Panc1 (cell line): ENCODE measurements around the gene DYNLRB1. TPM values are rescaled to one million over a fixed set of nuclear protein-coding genes. Genes with fewer than 3 reads are reported as not detected.
A peak's percentile ranks its signal among the peaks of the same experiment; 100 is the strongest.
"Not testable (repeated sequence)": the region's sequence is repeated elsewhere in the genome, so short reads cannot be mapped to it uniquely, and the experiment has no call there.

Experiments used
- ATAC-seq: fragments of 200-7000 bp; cut with Tn5 transposase; 2 replicates; pipeline ENCODE4 v1.9.1; 2020; ENCODE audit warnings: mild to moderate bottlenecking, moderate library complexity
- BruUV-seq: library from RNA; stranded (reverse); fragments of 400-500 nt; replicated peaks from 2 replicates; lab custom pipeline; 2021; lab: Mats Ljungman, UMichigan
- CTCF ChIA-PET: fragments of 300-600 bp; sonication (Branson Sonifier 250); formaldehyde crosslinking; loops from one replicate; lab custom pipeline; 2022; ENCODE audit warnings: antibody characterized with exemption; lab: Charles Lee
- POLR2A ChIA-PET: fragments of 300-600 bp; sonication (Branson Sonifier 250); formaldehyde crosslinking; loops from one replicate; lab custom pipeline; 2022; ENCODE audit warnings: antibody characterized with exemption; lab: Charles Lee
- DNase-seq: peaks from one replicate; pipeline ENCODE4 v3.0.0-alpha.2; 2010; ENCODE audit warnings: low read depth, low spot score
- H3K27ac ChIP-seq: 2 replicates; pipeline ENCODE4 v1.5.1; 2011; ENCODE audit warnings: mild to moderate bottlenecking, low read length, inconsistent platforms
- H3K27me3 ChIP-seq: fragments of 200-500 bp; sonication (Bioruptor generic); 2 replicates; pipeline ENCODE4 v1.6.0; 2014; ENCODE audit warnings: low read length, inconsistent platforms; ENCODE audit not compliant: control insufficient read depth, insufficient read depth
- H3K36me3 ChIP-seq: fragments of 200-500 bp; sonication (Bioruptor generic); 2 replicates; pipeline ENCODE4 v1.5.1; 2014; ENCODE audit warnings: inconsistent platforms, mild to moderate bottlenecking, low read length, moderate library complexity; ENCODE audit not compliant: control insufficient read depth, insufficient read depth
- H3K4me1 ChIP-seq: 2 replicates; pipeline ENCODE4 v1.5.1; 2011; ENCODE audit warnings: inconsistent platforms, mild to moderate bottlenecking, low read length, moderate library complexity; ENCODE audit not compliant: control insufficient read depth, insufficient read depth
- H3K4me3 ChIP-seq, 2 experiments: 2 replicates each; pipeline ENCODE4 v1.5.1; 2011 to 2012; ENCODE audit warnings: low read depth in 2 of 2, low read length in 2 of 2, mild to moderate bottlenecking in 2 of 2, inconsistent platforms in 1 of 2, moderate library complexity in 1 of 2
- H3K9me3 ChIP-seq: fragments of 200-500 bp; sonication (Bioruptor generic); 2 replicates; pipeline ENCODE4 v1.5.1; 2014; ENCODE audit warnings: low read depth, mild to moderate bottlenecking, inconsistent platforms, low read length, moderate library complexity; ENCODE audit not compliant: control insufficient read depth, insufficient read depth
- POLR2AphosphoS5 ChIP-seq: IDR thresholded peaks from 2 replicates; pipeline ENCODE4 v1.6.1; 2012; ENCODE audit warnings: mild to moderate bottlenecking, low read depth, low read length, moderate library complexity
- SIN3A ChIP-seq: IDR thresholded peaks from 2 replicates; pipeline ENCODE4 v1.6.1; 2012; ENCODE audit warnings: low read depth, mild to moderate bottlenecking, low read length, moderate library complexity, borderline replicate concordance; ENCODE audit not compliant: insufficient read depth
- TCF7L2 ChIP-seq: IDR thresholded peaks from 2 replicates; pipeline ENCODE4 v1.6.1; 2011; ENCODE audit warnings: mild to moderate bottlenecking, low read depth, low read length, inconsistent platforms
- in situ Hi-C: cut with HindIII; loops from 2 replicates; pipeline ENCODE4 v1.10.0; 2016; ENCODE audit warnings: low sequenced_read_pairs, low pct_unique_long_range_greater_than_20kb
- intact Hi-C: fragments of 100-400 bp; cut with micrococcal nuclease; formaldehyde crosslinking; loops from one replicate; pipeline ENCODE4 v1.10.0; 2022; ENCODE audit not compliant: unreplicated experiment
- total RNA-seq: library from RNA; stranded (reverse); gene quantifications from one replicate; pipeline ENCODE4 v1.2.1, GENCODE V29; 2021; ENCODE audit not compliant: unreplicated experiment
- TF ChIP-seq, protein P1 (sequence below): fragments of 450-650 bp; IDR thresholded peaks from 2 replicates; pipeline ENCODE4 v1.5.1; 2017; ENCODE audit warnings: mild to moderate bottlenecking
- TF ChIP-seq, protein P2 (sequence below), 2 experiments: IDR thresholded peaks; 2 replicates each; pipeline ENCODE4 v1.6.1; 2011 to 2012; ENCODE audit warnings: low read depth in 2 of 2, control low read depth in 1 of 2, low read length in 1 of 2, mild to moderate bottlenecking in 1 of 2, moderate library complexity in 1 of 2; ENCODE audit not compliant: insufficient read depth in 1 of 2

DYNLRB1 gene
- total RNA-seq, 1 experiment from 2014 or later, result 155 TPM

- H3K9me3 ChIP-seq, result no peaks in the 10 kb centered on the region
- no TSS peak for BruUV-seq
- no peaks in the 10 kb centered on the region for H3K27me3 ChIP-seq
- TF ChIP-seq POLR2AphosphoS5, result no peak
- no peak for TF ChIP-seq TCF7L2
- TF ChIP-seq SIN3A, result no peak
- TF ChIP-seq, protein P1, sequence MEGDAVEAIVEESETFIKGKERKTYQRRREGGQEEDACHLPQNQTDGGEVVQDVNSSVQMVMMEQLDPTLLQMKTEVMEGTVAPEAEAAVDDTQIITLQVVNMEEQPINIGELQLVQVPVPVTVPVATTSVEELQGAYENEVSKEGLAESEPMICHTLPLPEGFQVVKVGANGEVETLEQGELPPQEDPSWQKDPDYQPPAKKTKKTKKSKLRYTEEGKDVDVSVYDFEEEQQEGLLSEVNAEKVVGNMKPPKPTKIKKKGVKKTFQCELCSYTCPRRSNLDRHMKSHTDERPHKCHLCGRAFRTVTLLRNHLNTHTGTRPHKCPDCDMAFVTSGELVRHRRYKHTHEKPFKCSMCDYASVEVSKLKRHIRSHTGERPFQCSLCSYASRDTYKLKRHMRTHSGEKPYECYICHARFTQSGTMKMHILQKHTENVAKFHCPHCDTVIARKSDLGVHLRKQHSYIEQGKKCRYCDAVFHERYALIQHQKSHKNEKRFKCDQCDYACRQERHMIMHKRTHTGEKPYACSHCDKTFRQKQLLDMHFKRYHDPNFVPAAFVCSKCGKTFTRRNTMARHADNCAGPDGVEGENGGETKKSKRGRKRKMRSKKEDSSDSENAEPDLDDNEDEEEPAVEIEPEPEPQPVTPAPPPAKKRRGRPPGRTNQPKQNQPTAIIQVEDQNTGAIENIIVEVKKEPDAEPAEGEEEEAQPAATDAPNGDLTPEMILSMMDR, result no peak
- TF ChIP-seq, protein P2, sequence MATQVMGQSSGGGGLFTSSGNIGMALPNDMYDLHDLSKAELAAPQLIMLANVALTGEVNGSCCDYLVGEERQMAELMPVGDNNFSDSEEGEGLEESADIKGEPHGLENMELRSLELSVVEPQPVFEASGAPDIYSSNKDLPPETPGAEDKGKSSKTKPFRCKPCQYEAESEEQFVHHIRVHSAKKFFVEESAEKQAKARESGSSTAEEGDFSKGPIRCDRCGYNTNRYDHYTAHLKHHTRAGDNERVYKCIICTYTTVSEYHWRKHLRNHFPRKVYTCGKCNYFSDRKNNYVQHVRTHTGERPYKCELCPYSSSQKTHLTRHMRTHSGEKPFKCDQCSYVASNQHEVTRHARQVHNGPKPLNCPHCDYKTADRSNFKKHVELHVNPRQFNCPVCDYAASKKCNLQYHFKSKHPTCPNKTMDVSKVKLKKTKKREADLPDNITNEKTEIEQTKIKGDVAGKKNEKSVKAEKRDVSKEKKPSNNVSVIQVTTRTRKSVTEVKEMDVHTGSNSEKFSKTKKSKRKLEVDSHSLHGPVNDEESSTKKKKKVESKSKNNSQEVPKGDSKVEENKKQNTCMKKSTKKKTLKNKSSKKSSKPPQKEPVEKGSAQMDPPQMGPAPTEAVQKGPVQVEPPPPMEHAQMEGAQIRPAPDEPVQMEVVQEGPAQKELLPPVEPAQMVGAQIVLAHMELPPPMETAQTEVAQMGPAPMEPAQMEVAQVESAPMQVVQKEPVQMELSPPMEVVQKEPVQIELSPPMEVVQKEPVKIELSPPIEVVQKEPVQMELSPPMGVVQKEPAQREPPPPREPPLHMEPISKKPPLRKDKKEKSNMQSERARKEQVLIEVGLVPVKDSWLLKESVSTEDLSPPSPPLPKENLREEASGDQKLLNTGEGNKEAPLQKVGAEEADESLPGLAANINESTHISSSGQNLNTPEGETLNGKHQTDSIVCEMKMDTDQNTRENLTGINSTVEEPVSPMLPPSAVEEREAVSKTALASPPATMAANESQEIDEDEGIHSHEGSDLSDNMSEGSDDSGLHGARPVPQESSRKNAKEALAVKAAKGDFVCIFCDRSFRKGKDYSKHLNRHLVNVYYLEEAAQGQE (IDR thresholded peaks at IDR 0.05; ENCODE audit: insufficient read depth in 1 of 2, low read depth in 2 of 2, low read length in 1 of 2), result no peak
- no peak for DNase-seq
- POLR2A ChIA-PET, result no interaction called here
- CTCF ChIA-PET, result no interaction called here
- in situ Hi-C loops (no loop called here), intact Hi-C loops (no loop called here)
- H3K27ac ChIP-seq, result no peak overlapping the region
- ATAC-seq, result no peak
- peaks cover 3% of the 10 kb centered on the region; the same call in 1 of the 2 replicates for H3K4me1 ChIP-seq
- H3K4me3 ChIP-seq, result no peak overlapping the region
- peaks cover 35% of the 10 kb centered on the region for H3K36me3 ChIP-seq
Measured at GRCh38 chr20:34479627-34480026, 36.6 kb upstream of the DYNLRB1 start.

DNA sequence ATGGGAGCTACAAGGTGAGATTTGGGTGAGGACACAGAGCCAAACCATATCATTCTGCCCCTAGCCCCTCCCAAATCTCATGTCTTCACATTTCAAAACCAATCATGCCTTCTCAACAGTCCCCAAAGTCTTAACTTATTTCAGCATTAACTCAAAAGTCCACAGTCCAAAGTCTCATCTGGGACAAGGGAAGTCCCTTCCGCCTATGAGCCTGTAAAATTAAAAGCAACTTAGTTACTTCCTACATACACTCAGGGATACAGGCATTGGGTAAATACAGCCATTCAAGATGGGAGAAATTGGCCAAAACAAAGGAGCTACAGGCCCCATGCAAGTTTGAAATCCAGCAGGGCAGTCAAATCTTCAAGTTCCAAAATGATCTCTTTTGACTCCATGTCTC lies 34.1 kb upstream of the DYNLRB1 start:
- Histone ChIP-seq H3K36me3 (peaks cover 34% of the 10 kb centered on the region), H3K4me1 (peaks cover 12% of the 10 kb centered on the region; the same call in 1 of the 2 replicates)
- ATAC-seq, DNase-seq, H3K27ac ChIP-seq, intact Hi-C loops, CTCF ChIA-PET, in situ Hi-C loops, POLR2A ChIA-PET, H3K4me3 ChIP-seq, H3K9me3 ChIP-seq, H3K27me3 ChIP-seq: not testable (repeated sequence)
- BruUV-seq, result TSS peak; percentile 32

- CTCF ChIA-PET, H3K4me3 ChIP-seq, POLR2A ChIA-PET, H3K27me3 ChIP-seq, H3K9me3 ChIP-seq, ATAC-seq, in situ Hi-C loops, H3K27ac ChIP-seq, intact Hi-C loops, DNase-seq: not testable (repeated sequence)
- peaks cover 12% of the 10 kb centered on the region; the same call in 1 of the 2 replicates for H3K4me1 ChIP-seq
- H3K36me3 ChIP-seq, result peaks cover 23% of the 10 kb centered on the region
- TSS peak; percentile 23 for BruUV-seq
Measured at GRCh38 chr20:34483585-34484220, 32.5 kb upstream of the DYNLRB1 start.
